Liver (tissue), 9 donors: Measurements from ENCODE around the gene HSD17B12. TPM values are rescaled to one million over a fixed set of nuclear protein-coding genes. Genes with fewer than 3 reads are reported as not detected.

Experiments
- DNase-seq: peaks from one replicate; pipeline ENCODE4 v3.0.0-alpha.2; 2017; ENCODE audit warnings: low spot score
- H3K27ac ChIP-seq, 2 donors: one replicate each; pipeline ENCODE4 v1.7.0; 2013; ENCODE audit warnings: inconsistent platforms in 2 of 2, low read length in 2 of 2, control low read depth in 1 of 2, low read depth in 1 of 2, mild to moderate bottlenecking in 1 of 2
- H3K27me3 ChIP-seq, 4 donors: one replicate each; pipeline versions ENCODE4 v1.6.1 to v1.7.0; 2013; ENCODE audit warnings: low read length in 3 of 4, inconsistent platforms in 1 of 4, mild to moderate bottlenecking in 1 of 4, moderate library complexity in 1 of 4; ENCODE audit not compliant: control insufficient read depth in 4 of 4, insufficient read depth in 4 of 4
- H3K36me3 ChIP-seq, 4 donors: one replicate each; pipeline versions ENCODE4 v1.6.1 to v1.7.0; 2013; ENCODE audit warnings: low read length in 3 of 4, mild to moderate bottlenecking in 3 of 4, low read depth in 1 of 4, moderate library complexity in 1 of 4; ENCODE audit not compliant: control insufficient read depth in 4 of 4, insufficient read depth in 3 of 4
- H3K4me1 ChIP-seq, 4 donors: one replicate each; pipeline versions ENCODE4 v1.6.1 to v1.7.0; 2013; ENCODE audit warnings: low read length in 3 of 4, mild to moderate bottlenecking in 3 of 4, moderate library complexity in 1 of 4; ENCODE audit not compliant: control insufficient read depth in 4 of 4, insufficient read depth in 4 of 4
- H3K4me3 ChIP-seq, 3 donors: one replicate each; pipeline versions ENCODE4 v1.6.1 to v1.7.0; 2013; ENCODE audit warnings: low read length in 3 of 3, control low read depth in 1 of 3, low read depth in 1 of 3, mild to moderate bottlenecking in 1 of 3
- H3K9ac ChIP-seq, 2 donors: one replicate each; pipeline ENCODE4 v1.7.0; 2013; ENCODE audit warnings: low read length in 2 of 2, mild to moderate bottlenecking in 2 of 2, moderate library complexity in 2 of 2, control low read depth in 1 of 2, low read depth in 1 of 2
- H3K9me3 ChIP-seq, 4 donors: one replicate each; pipeline versions ENCODE4 v1.6.1 to v1.7.0; 2013; ENCODE audit warnings: low read length in 3 of 4; ENCODE audit not compliant: control insufficient read depth in 4 of 4
- ATF3 ChIP-seq: IDR thresholded peaks from 2 replicates; pipeline ENCODE4 v1.6.1; 2016; ENCODE audit warnings: antibody characterized with exemption
- CTCF ChIP-seq: fragments of 150-350 bp; IDR thresholded peaks from 2 replicates; pipeline ENCODE4 v1.5.1; 2017; ENCODE audit warnings: improper control_type of control experiment, low read depth, low read length; ENCODE audit not compliant: missing input control
- EGR1 ChIP-seq, 2 donors: IDR thresholded peaks; 2 replicates each; pipeline ENCODE4 v1.6.1; 2016 to 2018; ENCODE audit warnings: antibody characterized with exemption in 2 of 2, low read depth in 2 of 2
- FOXA1 ChIP-seq: IDR thresholded peaks from 2 replicates; pipeline ENCODE4 v1.6.1; 2016; ENCODE audit warnings: antibody characterized with exemption
- FOXA2 ChIP-seq: IDR thresholded peaks from 2 replicates; pipeline ENCODE4 v1.6.1; 2016; ENCODE audit warnings: antibody characterized with exemption
- GABPA ChIP-seq, 2 donors: IDR thresholded peaks in 1 of 2; conservative IDR thresholded peaks in 1 of 2; 2 replicates each; pipeline ENCODE4 v1.6.1; 2016; ENCODE audit warnings: antibody characterized with exemption in 2 of 2, mild to moderate bottlenecking in 1 of 2, moderate library complexity in 1 of 2
- HNF4A ChIP-seq, 2 donors: conservative IDR thresholded peaks; 2 replicates each; pipeline ENCODE4 v1.6.1; 2016; ENCODE audit warnings: antibody characterized with exemption in 2 of 2, mild to moderate bottlenecking in 2 of 2
- HNF4G ChIP-seq: IDR thresholded peaks from 2 replicates; pipeline ENCODE4 v1.6.1; 2016; ENCODE audit warnings: antibody characterized with exemption
- JUND ChIP-seq, 2 donors: IDR thresholded peaks; 2 replicates each; pipeline ENCODE4 v1.6.1; 2016; ENCODE audit warnings: antibody characterized with exemption in 2 of 2
- MAX ChIP-seq: IDR thresholded peaks from 2 replicates; pipeline ENCODE4 v1.6.1; 2016; ENCODE audit warnings: antibody characterized with exemption
- RAD21 ChIP-seq, 2 donors: IDR thresholded peaks; 2 replicates each; pipeline ENCODE4 v1.6.1; 2016; ENCODE audit warnings: antibody characterized with exemption in 2 of 2, mild to moderate bottlenecking in 2 of 2
- REST ChIP-seq: IDR thresholded peaks from 2 replicates; pipeline ENCODE4 v1.6.1; 2016; ENCODE audit warnings: antibody characterized with exemption, mild to moderate bottlenecking
- RXRA ChIP-seq, 2 donors: IDR thresholded peaks; 2 replicates each; pipeline ENCODE4 v1.6.1; 2017 to 2018; ENCODE audit warnings: antibody characterized with exemption in 2 of 2, mild to moderate bottlenecking in 1 of 2
- SP1 ChIP-seq: IDR thresholded peaks from 2 replicates; pipeline ENCODE4 v1.6.1; 2018; ENCODE audit warnings: antibody characterized with exemption, mild to moderate bottlenecking
- TAF1 ChIP-seq: conservative IDR thresholded peaks from 2 replicates; pipeline ENCODE4 v1.6.1; 2016; ENCODE audit warnings: antibody characterized with exemption, mild to moderate bottlenecking
- YY1 ChIP-seq: IDR thresholded peaks from 2 replicates; pipeline ENCODE4 v1.6.1; 2016; ENCODE audit warnings: antibody characterized with exemption, mild to moderate bottlenecking
- ZBTB33 ChIP-seq: IDR thresholded peaks from 2 replicates; pipeline ENCODE4 v1.6.1; 2016; ENCODE audit warnings: antibody characterized with exemption
- whole genome bisulfite sequencing: extraction: QIAGEN DNeasy Blood & Tissue Kit; methylation state at CpG from one replicate; pipeline ENCODE4 v1.1.7; 2013; 5-methylcytosine and 5-hydroxymethylcytosine counted together
- polyA plus RNA-seq, 2 donors: library from polyadenylated mRNA; stranded (reverse) in 1 of 2; unstranded in 1 of 2; fragments of 200-250 nt in 1 of 2; fragments of >200 nt in 1 of 2; fragmentation: Nextera tagmentation in 1 of 2; extraction: Ambion mirVana in 1 of 2; gene quantifications; one replicate each; pipeline versions ENCODE4 v1.2.1 to v1.2.3, GENCODE V29; 2013 to 2015
- total RNA-seq, 2 donors: library from RNA; depleted of rRNA; stranded (reverse); fragments of >200 nt; gene quantifications; one replicate each; pipeline ENCODE4 v1.2.3, GENCODE V29; 2014
- donor health status: healthy.
- donor health status: healthy.
- donor health status: healthy.
- donor health status: healthy.
- donor health status: healthy.

The HSD17B12 gene
- total and polyA plus RNA-seq, 4 donors, result 50.3 to 126 (median 68.3) TPM

GRCh38 chr11:43756575-43756974, 76.0 kb downstream of the HSD17B12 start:
- no peak for TF ChIP-seq FOXA1
- TF ChIP-seq RXRA (IDR thresholded peaks at IDR 0.05), result no peak
- Histone ChIP-seq H3K9ac (no peak overlapping the region), H3K27me3 (no peaks in the 10 kb centered on the region), H3K9me3 (no peaks in the 10 kb centered on the region), H3K36me3 (peaks cover 6 to 10% (median 8%) of the 10 kb centered on the region in 4 donors), H3K27ac (no peak overlapping the region), H3K4me1 (no peaks in the 10 kb centered on the region), H3K4me3 (no peak overlapping the region)
- no peak for DNase-seq
- WGBS, result 96% methylated on average over 3 of the region's 3 CpGs

- Histone ChIP-seq H3K27me3 (no peaks in the 10 kb centered on the region), H3K4me3 (no peak overlapping the region), H3K36me3 (peaks cover 6 to 9% (median 7%) of the 10 kb centered on the region in 4 donors), H3K4me1 (no peaks in the 10 kb centered on the region), H3K9ac (no peak overlapping the region), H3K27ac (no peak overlapping the region), H3K9me3 (no peaks in the 10 kb centered on the region)
- TF ChIP-seq JUND (IDR thresholded peaks at IDR 0.05) (no peak), RXRA (IDR thresholded peaks at IDR 0.05) (no peak), YY1 (no peak), ATF3 (no peak), CTCF (no peak), EGR1 (IDR thresholded peaks at IDR 0.05; ENCODE audit: low read depth in 2 of 2) (no peak), HNF4A (conservative IDR thresholded peaks at IDR 0.05) (no peak), TAF1 (no peak), REST (no peak), FOXA2 (no peak), FOXA1 (no peak), RAD21 (IDR thresholded peaks at IDR 0.05) (no peak), MAX (no peak), HNF4G (no peak), GABPA (IDR thresholded peaks at IDR 0.05 in 1 of 2, conservative IDR thresholded peaks at IDR 0.05 in 1 of 2) (no peak), SP1 (no peak), ZBTB33 (no peak)
- no peak for DNase-seq
- 73% methylated on average over 4 of the region's 4 CpGs for WGBS
Measured at GRCh38 chr11:43758927-43759326, 78.4 kb downstream of the HSD17B12 start.
